H9 (cell line): ENCODE data around the gene GDPD2. TPM values are rescaled to one million over a fixed set of nuclear protein-coding genes. Genes with fewer than 3 reads are reported as not detected.

Source experiments
- DNase-seq: peaks from one replicate; pipeline ENCODE4 v3.0.0-alpha.2; 2017
- H2AFZ ChIP-seq: one replicate; pipeline ENCODE4 v1.6.1; 2013; ENCODE audit warnings: mild to moderate bottlenecking, low read length, control low read depth, moderate library complexity
- H2AK5ac ChIP-seq: 2 replicates; pipeline ENCODE4 v1.6.1; 2013; ENCODE audit warnings: low read length, control low read depth, mixed read lengths; ENCODE audit not compliant: insufficient read length
- H2BK120ac ChIP-seq: one replicate; pipeline ENCODE4 v1.6.1; 2013; ENCODE audit warnings: low read depth, mild to moderate bottlenecking, low read length, control low read depth, inconsistent platforms; ENCODE audit not compliant: poor library complexity, severe bottlenecking
- H2BK12ac ChIP-seq: 2 replicates; pipeline ENCODE4 v1.6.1; 2013; ENCODE audit warnings: low read length, control low read depth, mixed read lengths, low read depth; ENCODE audit not compliant: insufficient read length
- H2BK15ac ChIP-seq: 2 replicates; pipeline ENCODE4 v1.6.1; 2013; ENCODE audit warnings: low read depth, low read length, control low read depth
- H2BK20ac ChIP-seq: one replicate; pipeline ENCODE4 v1.6.1; 2013; ENCODE audit warnings: low read depth, mild to moderate bottlenecking, low read length, control low read depth, inconsistent platforms; ENCODE audit not compliant: poor library complexity, severe bottlenecking
- H2BK5ac ChIP-seq: 2 replicates; pipeline ENCODE4 v1.6.1; 2013; ENCODE audit warnings: low read length, control low read depth, mixed read lengths; ENCODE audit not compliant: insufficient read length
- H3K14ac ChIP-seq: 2 replicates; pipeline ENCODE4 v1.6.1; 2013; ENCODE audit warnings: low read length, control low read depth; ENCODE audit not compliant: insufficient read depth
- H3K18ac ChIP-seq: 2 replicates; pipeline ENCODE4 v1.6.1; 2013; ENCODE audit warnings: low read depth, mild to moderate bottlenecking, mixed read lengths, low read length, control low read depth; ENCODE audit not compliant: insufficient read length
- H3K23ac ChIP-seq: 2 replicates; pipeline ENCODE4 v1.6.1; 2013; ENCODE audit warnings: low read length, control low read depth, mixed read lengths, low read depth; ENCODE audit not compliant: insufficient read length
- H3K23me2 ChIP-seq: 2 replicates; pipeline ENCODE4 v1.6.1; 2013; ENCODE audit warnings: low read depth, mild to moderate bottlenecking, mixed read lengths, low read length, control low read depth; ENCODE audit not compliant: insufficient read length, poor library complexity, severe bottlenecking
- H3K27ac ChIP-seq: 2 replicates; pipeline ENCODE4 v1.5.1; 2013; ENCODE audit warnings: low read length, control low read depth, mixed read lengths, low read depth; ENCODE audit not compliant: insufficient read length
- H3K27me3 ChIP-seq: 2 replicates; pipeline ENCODE4 v1.6.1; 2013; ENCODE audit warnings: low read length, control low read depth, inconsistent platforms; ENCODE audit not compliant: insufficient read depth
- H3K4ac ChIP-seq: 2 replicates; pipeline ENCODE4 v1.6.1; 2013; ENCODE audit warnings: low read depth, mild to moderate bottlenecking, control low read depth, inconsistent platforms, low read length, moderate library complexity
- H3K4me1 ChIP-seq: 2 replicates; pipeline ENCODE4 v1.6.1; 2013; ENCODE audit warnings: low read length, control low read depth, inconsistent platforms; ENCODE audit not compliant: insufficient read depth
- H3K4me2 ChIP-seq: 2 replicates; pipeline ENCODE4 v1.6.1; 2013; ENCODE audit warnings: low read length, control low read depth, mixed read lengths; ENCODE audit not compliant: insufficient read length, insufficient read depth
- H3K56ac ChIP-seq: 2 replicates; pipeline ENCODE4 v1.6.1; 2013; ENCODE audit warnings: low read depth, mild to moderate bottlenecking, mixed read lengths, low read length, control low read depth; ENCODE audit not compliant: insufficient read length
- H3K79me1 ChIP-seq: 2 replicates; pipeline ENCODE4 v1.6.1; 2013; ENCODE audit warnings: low read depth, mild to moderate bottlenecking, moderate library complexity, low read length, control low read depth, inconsistent platforms; ENCODE audit not compliant: insufficient read depth, poor library complexity, severe bottlenecking
- H3K79me2 ChIP-seq: 2 replicates; pipeline ENCODE4 v1.6.1; 2013; ENCODE audit warnings: low read length, control low read depth, inconsistent platforms; ENCODE audit not compliant: insufficient read depth
- H3K9ac ChIP-seq: 2 replicates; pipeline ENCODE4 v1.6.1; 2013; ENCODE audit warnings: low read length, control low read depth, mixed read lengths; ENCODE audit not compliant: insufficient read length; ENCODE audit errors: extremely low read depth
- H3K9me3 ChIP-seq: one replicate; pipeline ENCODE4 v1.6.1; 2013; ENCODE audit warnings: low read depth, low read length, inconsistent platforms; ENCODE audit not compliant: control insufficient read depth
- H3T11ph ChIP-seq: one replicate; pipeline ENCODE4 v1.6.1; 2013; ENCODE audit warnings: mild to moderate bottlenecking, low read length, control low read depth, inconsistent platforms
- H4K20me1 ChIP-seq: one replicate; pipeline ENCODE4 v1.6.1; 2013; ENCODE audit not compliant: control insufficient read depth, insufficient read length, insufficient read depth
- H4K5ac ChIP-seq: 2 replicates; pipeline ENCODE4 v1.6.1; 2013; ENCODE audit warnings: low read depth, mild to moderate bottlenecking, mixed read lengths, low read length, control low read depth; ENCODE audit not compliant: insufficient read length
- H4K8ac ChIP-seq: replicated peaks from 2 replicates; pipeline ENCODE4 v1.6.1; 2013; ENCODE audit warnings: low read length, control low read depth, mixed read lengths, low read depth; ENCODE audit not compliant: insufficient read length
- H4K91ac ChIP-seq: 2 replicates; pipeline ENCODE4 v1.6.1; 2013; ENCODE audit warnings: low read depth, mild to moderate bottlenecking, moderate library complexity, mixed read lengths, low read length, control low read depth; ENCODE audit not compliant: insufficient read length
- H3K27ac Mint-ChIP-seq, 3 experiments: 2 replicates in 2 of 3; 3 replicates in 1 of 3; pipeline ENCODE4 v1.8.0; 2020 to 2021; ENCODE audit warnings: mixed read lengths in 3 of 3, mild to moderate bottlenecking in 1 of 3, moderate library complexity in 1 of 3
- H3K27me3 Mint-ChIP-seq: 2 replicates; pipeline ENCODE4 v1.8.0; 2021; ENCODE audit warnings: low read depth, mild to moderate bottlenecking, moderate library complexity, mixed read lengths
- H3K36me3 Mint-ChIP-seq, 3 experiments: 2 replicates in 2 of 3; 3 replicates in 1 of 3; pipeline ENCODE4 v1.8.0; 2020 to 2021; ENCODE audit warnings: low read depth in 3 of 3, mixed read lengths in 3 of 3; ENCODE audit not compliant: insufficient read depth in 1 of 3
- H3K4me1 Mint-ChIP-seq, 2 experiments: 2 replicates each; pipeline ENCODE4 v1.8.0; 2020; ENCODE audit warnings: mixed read lengths in 2 of 2
- H3K4me3 Mint-ChIP-seq, 2 experiments: 2 replicates in 1 of 2; 3 replicates in 1 of 2; pipeline ENCODE4 v1.8.0; 2020 to 2021; ENCODE audit warnings: mild to moderate bottlenecking in 2 of 2, mixed read lengths in 2 of 2, moderate library complexity in 1 of 2
- H3K9me3 Mint-ChIP-seq, 2 experiments: 2 replicates in 1 of 2; 3 replicates in 1 of 2; pipeline ENCODE4 v1.8.0; 2020; ENCODE audit warnings: mild to moderate bottlenecking in 2 of 2, mixed read lengths in 2 of 2, moderate library complexity in 1 of 2
- WGBS: extraction: QIAGEN DNeasy Blood & Tissue Kit; methylation state at CpG from one replicate; pipeline ENCODE4 v1.1.7; 2013; ENCODE audit warnings: missing lambda C conversion rate, low lambda C conversion rate, mixed read lengths; ENCODE audit not compliant: insufficient read length; ENCODE audit errors: extremely low coverage; 5-methylcytosine and 5-hydroxymethylcytosine counted together
- total RNA-seq: library from RNA; stranded (reverse); gene quantifications from 2 replicates; pipeline ENCODE4 v1.2.1, GENCODE V29; 2021
- TF ChIP-seq, protein P1 (sequence below): fragments of 200-600 bp; sonication (generic); conservative IDR thresholded peaks from 3 replicates; pipeline ENCODE4 v1.8.0; 2021; ENCODE audit warnings: antibody characterized with exemption, mild to moderate bottlenecking

GDPD2 gene
- total RNA-seq, 1 experiment from 2014 or later = 13.9 TPM

DNA sequence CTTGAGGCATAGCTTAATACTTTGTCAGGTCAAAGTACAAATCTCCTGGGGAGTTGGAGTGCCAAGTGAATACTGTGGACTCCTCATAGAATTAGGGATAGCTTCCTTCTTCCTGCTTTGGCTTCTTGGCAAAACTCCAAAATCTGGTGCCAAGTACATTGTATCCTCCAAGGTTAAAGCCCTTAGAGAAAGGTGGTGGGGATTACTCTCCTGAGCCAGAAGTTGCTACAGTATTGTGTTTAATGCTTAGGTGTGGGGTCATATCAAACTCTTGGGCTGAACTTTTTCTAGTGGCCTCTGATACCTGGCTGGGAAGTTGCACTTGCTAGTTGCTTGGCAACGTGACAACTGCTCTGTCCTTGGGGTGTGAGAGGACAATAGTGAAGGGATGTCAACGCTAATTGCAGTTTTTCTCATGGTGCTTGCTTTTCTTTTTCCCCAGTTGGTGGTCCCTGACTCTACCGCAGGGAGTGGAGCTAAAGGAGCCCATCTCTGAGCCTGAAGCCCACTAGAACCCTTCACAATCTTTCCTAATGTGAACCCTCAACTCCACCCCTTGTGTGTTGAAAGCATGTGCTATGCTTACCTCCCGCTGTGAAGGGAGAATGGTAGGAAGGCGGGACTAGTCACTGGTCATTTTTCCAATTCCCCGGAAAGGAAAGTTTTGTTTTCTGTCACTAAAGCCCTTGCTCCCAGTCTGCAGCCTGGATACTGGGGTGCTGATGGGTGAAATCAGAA, 57.0 kb downstream of the GDPD2 start:
- H3K27ac ChIP-seq = no peak overlapping the region
- no peak overlapping the region for H4K8ac ChIP-seq
- WGBS = no CpG with 5 or more reads among the region's 6 CpGs
- H3K14ac ChIP-seq = no peak overlapping the region
- H3K27me3 ChIP-seq = no peaks in the 10 kb centered on the region
- peaks cover 34% of the 10 kb centered on the region for H3K9me3 ChIP-seq
- H2BK20ac ChIP-seq = no peak overlapping the region
- H3K79me1 ChIP-seq = peaks cover 6% of the 10 kb centered on the region
- no peak overlapping the region for H2BK12ac ChIP-seq
- TF ChIP-seq, protein P1, sequence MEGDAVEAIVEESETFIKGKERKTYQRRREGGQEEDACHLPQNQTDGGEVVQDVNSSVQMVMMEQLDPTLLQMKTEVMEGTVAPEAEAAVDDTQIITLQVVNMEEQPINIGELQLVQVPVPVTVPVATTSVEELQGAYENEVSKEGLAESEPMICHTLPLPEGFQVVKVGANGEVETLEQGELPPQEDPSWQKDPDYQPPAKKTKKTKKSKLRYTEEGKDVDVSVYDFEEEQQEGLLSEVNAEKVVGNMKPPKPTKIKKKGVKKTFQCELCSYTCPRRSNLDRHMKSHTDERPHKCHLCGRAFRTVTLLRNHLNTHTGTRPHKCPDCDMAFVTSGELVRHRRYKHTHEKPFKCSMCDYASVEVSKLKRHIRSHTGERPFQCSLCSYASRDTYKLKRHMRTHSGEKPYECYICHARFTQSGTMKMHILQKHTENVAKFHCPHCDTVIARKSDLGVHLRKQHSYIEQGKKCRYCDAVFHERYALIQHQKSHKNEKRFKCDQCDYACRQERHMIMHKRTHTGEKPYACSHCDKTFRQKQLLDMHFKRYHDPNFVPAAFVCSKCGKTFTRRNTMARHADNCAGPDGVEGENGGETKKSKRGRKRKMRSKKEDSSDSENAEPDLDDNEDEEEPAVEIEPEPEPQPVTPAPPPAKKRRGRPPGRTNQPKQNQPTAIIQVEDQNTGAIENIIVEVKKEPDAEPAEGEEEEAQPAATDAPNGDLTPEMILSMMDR = no peak
- peaks cover 62 to 71% of the 10 kb centered on the region in 2 experiments for H3K9me3 Mint-ChIP-seq
- no peak overlapping the region for H3K23ac ChIP-seq
- no peak overlapping the region for H4K5ac ChIP-seq
- peaks cover 22 to 45% (median 33%) of the 10 kb centered on the region in 3 experiments for H3K36me3 Mint-ChIP-seq
- no peak overlapping the region for H2AFZ ChIP-seq
- no peak overlapping the region for H3K4ac ChIP-seq
- H3K79me2 ChIP-seq = no peaks in the 10 kb centered on the region
- H3K4me3 Mint-ChIP-seq = peak overlapping the region in 1 of 2 experiments; percentile 38; a peak in 2 of 5 replicates
- no peak overlapping the region for H3K9ac ChIP-seq
- DNase-seq = peak; percentile 36
- no peak overlapping the region for H4K91ac ChIP-seq
- H3K18ac ChIP-seq = no peak overlapping the region
- no peak overlapping the region for H2BK15ac ChIP-seq
- no peak overlapping the region for H3K4me2 ChIP-seq
- H4K20me1 ChIP-seq = no peaks in the 10 kb centered on the region
- no peak overlapping the region for H3K56ac ChIP-seq
- H3K27me3 Mint-ChIP-seq = no peaks in the 10 kb centered on the region
- no peak overlapping the region for H2BK5ac ChIP-seq
- H3K4me1 Mint-ChIP-seq = peaks cover 75 to 87% of the 10 kb centered on the region in 2 experiments
- H2BK120ac ChIP-seq = no peak overlapping the region
- no peaks in the 10 kb centered on the region for H3K23me2 ChIP-seq
- H3K27ac Mint-ChIP-seq = peak overlapping the region in 2 of 3 experiments; percentile 10 to 77; a peak in 2 of 7 replicates
- no peak overlapping the region for H2AK5ac ChIP-seq
- no peak overlapping the region for H3T11ph ChIP-seq
- H3K4me1 ChIP-seq = peaks cover 12% of the 10 kb centered on the region; the same call in 1 of the 2 replicates
